UCSD-AML1 (cell line): ENCODE results near the gene LZTR1.

Experiments used
- DNase-seq: peaks from one replicate; lab custom pipeline; 2025; ENCODE audit not compliant: unreplicated experiment; lab: John Stamatoyannopoulos, UW

The LZTR1 gene

GRCh38 chr22:21014202-21014725, 32.2 kb downstream of the LZTR1 start:
- peak; percentile 87 for DNase-seq

DNA sequence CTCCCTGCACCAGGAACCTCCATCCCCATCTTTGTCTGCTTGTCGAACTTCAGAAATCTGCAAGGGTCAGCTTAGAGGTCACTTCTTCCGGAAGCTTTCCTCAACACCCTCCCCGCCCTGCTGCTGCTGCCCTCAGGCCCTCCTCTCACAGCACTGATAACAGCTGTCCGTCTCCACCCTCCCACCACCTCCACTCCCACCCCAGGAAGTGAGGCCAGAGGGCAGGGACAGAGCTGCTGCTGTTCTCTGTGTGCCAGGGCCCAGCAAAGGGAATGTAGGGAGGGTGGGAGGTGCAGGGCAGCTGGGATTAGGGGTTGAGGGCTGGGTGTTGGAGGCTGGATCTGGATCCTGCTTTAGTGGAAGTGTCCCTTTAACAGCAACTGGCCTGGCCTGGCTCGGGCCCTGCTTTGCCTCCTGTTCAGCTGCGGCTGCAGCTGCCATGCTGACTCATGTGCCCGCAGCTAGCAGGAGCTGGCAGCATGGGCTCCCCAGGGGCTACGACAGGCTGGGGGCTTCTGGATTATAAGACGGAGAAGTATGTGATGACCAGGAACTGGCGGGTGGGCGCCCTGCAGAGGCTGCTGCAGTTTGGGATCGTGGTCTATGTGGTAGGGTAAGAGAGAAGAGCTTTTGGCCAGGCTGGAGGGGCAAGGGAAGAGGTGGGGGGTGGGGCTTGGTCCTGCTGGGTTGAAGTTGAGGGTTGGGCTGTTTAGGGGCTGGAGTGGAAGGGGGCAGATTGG, 32.8 kb downstream of the LZTR1 start, which contains the start of gene P2RX6:
P2RX6 (plus strand) TSS at position 440 of the 740 bp plus-strand sequence; CDS start at position 450, 10 bp downstream.
- peak; percentile 60 for DNase-seq

DNA sequence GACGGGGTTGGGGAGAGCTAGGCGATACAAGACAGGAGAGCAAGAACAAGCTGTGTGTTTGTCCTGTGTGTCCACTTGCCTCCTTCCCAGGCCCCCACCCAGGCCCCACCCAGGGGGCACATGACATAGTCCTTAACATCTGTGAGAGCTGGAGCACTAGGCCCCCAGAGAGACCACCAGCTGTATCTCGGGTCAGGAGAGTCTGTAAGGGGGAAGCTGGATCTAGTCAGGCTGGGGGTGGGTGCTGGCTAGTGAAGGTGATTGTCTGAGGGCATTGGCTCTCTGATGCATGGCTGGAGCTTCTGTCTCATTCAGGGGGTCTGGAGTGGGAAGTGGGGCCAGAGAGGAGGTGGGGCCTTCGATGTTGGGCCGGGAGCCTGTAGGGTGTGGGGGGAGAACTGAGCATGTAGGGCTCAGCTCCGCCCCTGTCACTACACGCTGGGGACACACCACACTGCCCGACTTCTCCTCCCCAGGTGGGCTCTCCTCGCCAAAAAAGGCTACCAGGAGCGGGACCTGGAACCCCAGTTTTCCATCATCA, 33.4 kb downstream of the LZTR1 start:
- no peak for DNase-seq

DNA sequence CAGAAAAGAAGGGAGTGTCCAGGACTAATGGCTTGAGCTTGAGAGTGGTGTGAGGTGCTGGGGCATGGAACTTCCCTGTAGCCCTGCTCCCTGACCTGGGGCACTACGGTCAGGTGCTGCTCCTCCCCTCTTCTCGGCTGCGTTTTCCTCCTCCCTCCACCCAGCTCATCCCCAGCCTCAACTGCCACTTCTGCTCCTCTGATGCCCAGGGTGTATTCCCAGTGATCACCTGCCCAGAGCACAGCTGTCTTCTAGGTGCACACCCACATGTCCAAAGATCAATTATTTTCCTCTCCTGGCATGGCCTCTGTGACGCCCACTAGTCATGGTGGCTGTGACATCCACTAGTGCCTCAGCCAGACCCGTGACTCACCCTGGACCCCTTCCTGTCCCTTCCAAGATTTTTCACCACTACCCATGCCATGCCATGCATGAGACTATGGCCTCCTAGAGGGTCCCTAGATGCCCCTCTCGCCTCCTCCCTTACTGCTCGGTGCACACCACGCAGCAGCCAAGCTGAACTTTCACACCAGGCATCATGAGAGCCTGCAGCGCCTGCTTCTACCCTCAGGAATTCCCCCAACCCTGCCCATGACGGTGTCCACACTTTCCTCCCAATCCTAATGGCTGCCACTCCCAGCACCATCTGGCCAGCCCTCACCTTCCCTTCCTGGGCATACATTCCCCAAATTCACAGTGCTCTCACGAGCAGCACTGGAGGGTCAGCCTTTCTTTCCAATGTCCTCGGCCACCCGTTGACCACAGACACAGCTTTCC, 34.7 kb downstream of the LZTR1 start:
- DNase-seq, result no peak

GRCh38 chr22:21018314-21018713, 36.2 kb downstream of the LZTR1 start:
- no peak for DNase-seq

GRCh38 chr22:21020802-21021429, 38.8 kb downstream of the LZTR1 start:
- DNase-seq, result no peak

DNA sequence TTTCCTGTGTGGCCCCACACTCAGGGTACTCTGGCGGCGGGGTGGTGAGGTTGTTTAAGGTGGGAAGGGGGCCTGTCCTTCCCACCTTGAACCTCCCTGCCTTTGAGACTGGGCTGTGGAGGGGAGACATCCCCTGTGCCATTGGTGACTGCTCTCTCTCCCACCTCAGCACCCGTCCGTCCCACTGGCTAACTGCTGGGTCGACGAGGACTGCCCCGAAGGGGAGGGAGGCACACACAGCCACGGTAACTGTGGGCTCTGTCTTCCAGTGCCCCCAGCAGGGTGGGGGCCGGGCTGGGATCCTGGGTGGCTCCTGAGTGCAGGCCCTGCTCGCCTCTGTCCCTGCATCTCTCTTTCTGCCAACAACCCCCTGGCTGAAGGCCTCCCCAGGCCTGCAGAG, 40.4 kb downstream of the LZTR1 start:
- DNase-seq, result no peak

- DNase-seq, result no peak
Measured at GRCh38 chr22:21022955-21023614, 41.0 kb downstream of the LZTR1 start.

DNA sequence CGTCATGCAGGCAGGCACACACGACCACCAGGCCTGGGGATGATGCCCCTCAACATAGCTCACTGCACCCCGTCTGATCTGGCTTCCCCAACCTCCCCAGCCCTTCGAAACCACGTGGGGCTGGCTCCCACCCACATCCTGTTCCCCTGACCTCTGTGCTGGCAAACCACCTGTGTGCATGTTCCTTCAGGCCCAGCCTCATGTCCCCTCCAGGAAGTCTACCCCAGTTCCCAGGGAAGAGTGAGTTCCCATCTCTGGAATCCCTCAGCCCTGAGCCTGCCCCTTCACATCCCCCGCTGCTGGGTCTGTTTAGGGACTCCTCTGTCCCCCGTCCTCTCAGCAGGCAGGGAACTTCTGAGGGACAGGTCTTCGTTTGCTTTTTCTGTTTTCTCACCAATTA, 43.2 kb downstream of the LZTR1 start:
- DNase-seq, result no peak

DNA sequence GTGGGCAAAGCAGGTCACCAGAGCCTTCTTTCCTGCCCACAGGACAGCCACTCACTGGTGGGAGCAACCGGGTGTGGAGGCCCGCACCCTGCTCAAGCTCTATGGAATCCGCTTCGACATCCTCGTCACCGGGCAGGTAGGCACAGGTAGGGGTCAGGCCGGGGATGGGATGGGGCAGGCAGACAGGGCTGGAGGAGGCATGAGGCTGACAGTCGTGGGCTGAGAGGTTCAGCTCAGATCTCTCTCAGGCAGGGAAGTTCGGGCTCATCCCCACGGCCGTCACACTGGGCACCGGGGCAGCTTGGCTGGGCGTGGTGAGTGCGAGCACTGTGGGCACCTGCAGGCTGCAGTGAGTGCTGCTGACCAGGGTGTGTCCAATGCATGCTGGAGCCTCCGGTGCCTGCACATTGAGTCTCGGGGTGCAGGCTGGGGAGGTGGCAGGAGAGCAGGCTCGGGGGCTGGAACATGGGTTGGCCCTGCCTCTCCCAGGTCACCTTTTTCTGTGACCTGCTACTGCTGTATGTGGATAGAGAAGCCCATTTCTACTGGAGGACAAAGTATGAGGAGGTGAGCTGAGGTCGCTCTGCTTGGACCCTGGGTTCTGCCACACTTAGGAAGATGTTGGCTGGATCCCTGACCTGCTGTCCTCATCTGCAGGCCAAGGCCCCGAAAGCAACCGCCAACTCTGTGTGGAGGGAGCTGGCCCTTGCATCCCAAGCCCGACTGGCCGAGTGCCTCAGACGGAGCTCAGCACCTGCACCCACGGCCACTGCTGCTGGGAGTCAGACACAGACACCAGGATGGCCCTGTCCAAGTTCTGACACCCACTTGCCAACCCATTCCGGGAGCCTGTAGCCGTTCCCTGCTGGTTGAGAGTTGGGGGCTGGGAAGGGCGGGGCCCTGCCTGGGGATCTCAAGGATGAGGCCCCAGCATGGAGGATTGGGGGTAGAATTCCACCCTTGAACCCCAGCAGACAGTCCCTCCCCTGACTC, 44.0 kb downstream of the LZTR1 start:
- DNase-seq, result no peak

DNA sequence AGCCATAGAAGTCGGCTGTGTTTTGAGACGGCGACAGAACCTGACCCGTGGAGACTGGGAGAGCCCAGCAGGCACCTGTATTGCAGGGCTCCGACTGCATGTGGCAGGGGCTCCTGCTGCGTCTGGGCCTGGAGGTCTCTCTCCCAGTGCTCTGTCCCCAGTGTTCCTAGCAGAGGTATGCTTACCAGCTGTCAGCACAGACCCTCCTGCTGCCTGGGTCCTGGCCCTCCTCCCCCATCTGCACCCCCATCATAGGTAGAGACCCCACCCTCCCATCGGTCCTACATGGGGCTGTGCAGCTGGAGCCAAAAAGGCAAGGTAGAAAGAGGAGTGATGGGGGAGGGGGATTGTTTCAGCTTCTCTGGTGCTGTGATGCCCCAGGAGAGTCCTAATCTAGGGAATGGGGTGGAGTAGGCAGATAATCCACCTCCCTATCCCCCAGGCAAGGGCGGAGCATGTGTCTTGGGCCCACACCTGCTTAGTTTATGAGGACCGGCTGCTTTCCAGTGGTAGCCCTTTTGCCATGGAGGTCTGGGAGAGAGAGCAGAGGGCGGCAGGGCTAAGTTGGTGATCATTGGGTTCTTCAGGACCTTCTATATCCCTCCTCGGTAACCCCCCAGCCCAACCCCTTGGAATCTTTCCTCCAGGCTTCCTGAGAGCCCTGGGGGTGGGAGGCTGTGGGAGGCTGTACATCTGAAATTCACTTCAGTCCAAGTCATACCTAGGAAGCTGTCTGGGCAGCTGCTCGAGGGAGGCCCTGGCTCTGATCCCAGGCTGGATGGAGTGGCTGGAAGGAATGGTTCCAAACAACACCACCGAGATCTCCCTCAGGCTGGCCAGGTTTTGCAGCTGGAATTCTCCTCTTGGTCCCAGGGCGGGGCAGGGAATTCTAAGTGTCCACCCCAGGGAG, 44.9 kb downstream of the LZTR1 start:
- DNase-seq, result no peak

DNA sequence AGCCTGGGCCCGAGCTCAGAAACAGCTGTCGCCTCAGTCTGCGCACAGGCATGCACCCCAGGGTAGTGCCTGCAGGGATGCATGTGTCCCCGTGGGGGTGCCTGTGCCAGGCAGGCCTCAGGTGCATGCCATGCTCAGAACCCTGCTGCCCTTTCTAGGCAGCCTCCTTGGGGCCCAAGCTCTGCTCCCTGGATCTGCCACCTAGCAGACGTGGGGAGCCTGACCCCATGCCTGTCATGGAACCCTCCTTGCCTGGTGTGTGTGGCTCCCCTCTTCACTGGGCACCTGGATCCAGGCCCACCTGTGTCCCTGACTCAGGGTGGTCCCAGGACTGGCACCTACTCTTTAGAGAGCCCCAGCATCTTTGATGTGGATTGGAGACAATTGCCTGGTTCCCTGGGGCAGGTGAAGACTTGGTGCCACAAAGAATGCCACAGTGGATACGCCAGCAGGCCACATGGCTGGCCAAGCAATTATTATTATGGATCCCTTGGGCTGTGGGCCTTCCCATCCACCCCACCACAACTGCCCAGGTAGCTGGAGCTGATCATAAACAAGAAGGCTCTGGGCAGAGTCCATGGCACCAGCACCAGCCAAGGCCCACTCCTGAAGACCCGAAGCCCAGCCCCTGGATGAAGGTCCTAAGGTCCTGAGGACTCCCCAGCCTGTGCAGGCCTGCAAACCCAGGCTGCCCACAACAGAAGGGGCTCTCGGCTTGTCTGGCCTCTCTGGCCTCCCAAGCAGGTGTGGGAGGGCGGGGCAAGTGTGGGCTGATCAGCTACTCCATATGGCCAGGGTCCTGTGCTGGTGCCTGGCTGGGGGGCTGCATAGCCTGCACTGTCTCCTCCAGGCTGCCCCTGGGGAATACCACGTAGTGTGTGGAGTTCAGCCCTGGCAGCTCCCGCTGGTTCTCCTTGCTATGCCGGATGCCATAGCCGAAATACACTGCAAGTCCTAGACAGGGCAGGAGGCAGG, 46.5 kb downstream of the LZTR1 start:
- no peak for DNase-seq

- no peak for DNase-seq
Measured at GRCh38 chr22:21029486-21030025, 47.5 kb downstream of the LZTR1 start.

- DNase-seq, result no peak
Measured at GRCh38 chr22:21030032-21030431, 47.9 kb downstream of the LZTR1 start.

DNA sequence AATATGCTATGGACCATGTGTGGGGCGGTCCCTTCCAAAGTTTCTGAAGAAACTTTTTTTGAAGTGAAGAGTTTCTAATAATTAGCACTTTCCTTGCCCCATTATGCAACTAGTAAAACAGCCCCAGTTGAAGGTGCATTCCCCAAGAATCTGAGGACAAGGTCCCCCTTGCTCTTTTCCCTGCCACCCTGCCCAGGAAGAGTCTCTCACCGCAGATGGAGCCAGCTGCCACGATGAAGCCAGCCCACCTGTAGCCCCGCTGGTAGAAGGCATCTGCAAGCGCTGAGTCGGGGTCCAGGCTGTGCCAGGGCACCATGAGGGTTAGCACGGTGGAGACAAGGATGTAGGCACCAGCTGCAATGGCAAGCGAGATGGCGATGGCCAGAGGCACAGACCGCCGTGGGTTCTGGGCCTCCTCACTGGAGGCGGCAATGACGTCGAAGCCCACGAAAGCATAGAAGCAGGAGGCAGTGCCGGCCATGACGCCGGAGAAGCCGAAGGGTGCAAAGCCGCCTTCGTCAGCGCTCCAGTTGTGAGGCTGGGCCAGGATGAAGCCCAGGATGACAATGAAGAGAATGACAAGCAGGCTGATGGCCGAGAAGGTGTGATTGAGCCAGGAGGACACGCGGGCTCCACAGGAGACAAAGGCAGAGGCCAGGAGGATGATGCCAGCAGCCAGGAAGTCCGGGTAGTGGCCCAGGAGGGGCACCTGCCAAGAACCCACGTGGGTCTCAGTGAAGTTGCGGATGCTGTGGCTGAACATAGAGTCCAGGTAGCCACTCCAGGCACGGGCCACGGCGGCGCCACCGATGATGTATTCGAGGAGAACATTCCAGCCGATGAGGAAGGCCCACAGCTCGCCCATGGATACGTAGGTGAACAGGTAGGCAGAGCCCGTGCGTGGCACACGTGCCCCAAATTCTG, 48.8 kb downstream of the LZTR1 start:
- no peak for DNase-seq

DNA sequence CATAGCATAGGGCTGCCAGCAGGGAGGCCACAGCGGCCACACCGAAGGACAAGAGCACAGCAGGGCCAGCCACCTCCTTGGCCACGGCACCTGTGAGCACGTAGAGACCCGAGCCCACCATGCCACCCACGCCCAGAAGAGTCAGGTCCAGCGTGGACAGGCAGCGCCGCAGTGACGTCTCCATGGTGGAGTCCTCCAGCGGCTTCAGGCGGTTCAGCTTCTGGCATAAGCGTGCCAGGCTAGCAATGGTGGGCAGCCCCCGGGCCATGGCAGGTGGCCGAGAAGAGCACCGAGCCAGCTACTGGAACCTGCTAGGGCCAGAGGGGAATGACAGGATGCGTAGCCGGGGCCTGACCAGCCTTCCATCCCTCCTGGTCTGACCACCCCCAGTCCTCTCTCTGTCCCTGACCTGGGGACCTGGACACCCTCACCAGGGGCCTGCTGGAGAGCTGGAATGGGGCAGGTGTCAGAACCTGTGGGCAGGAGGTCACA, 49.5 kb downstream of the LZTR1 start:
- DNase-seq, result no peak
